SIG-M5 (cell line): ENCODE data around the gene CXCL11.
A peak's percentile ranks its signal among the peaks of the same experiment; 100 is the strongest.
"Not testable (repeated sequence)": the region's sequence is repeated elsewhere in the genome, so short reads cannot be mapped to it uniquely, and the experiment has no call there.

Experiments used
- DNase-seq: peaks from one replicate; lab custom pipeline; 2025; lab: John Stamatoyannopoulos, UW

Gene CXCL11

DNA sequence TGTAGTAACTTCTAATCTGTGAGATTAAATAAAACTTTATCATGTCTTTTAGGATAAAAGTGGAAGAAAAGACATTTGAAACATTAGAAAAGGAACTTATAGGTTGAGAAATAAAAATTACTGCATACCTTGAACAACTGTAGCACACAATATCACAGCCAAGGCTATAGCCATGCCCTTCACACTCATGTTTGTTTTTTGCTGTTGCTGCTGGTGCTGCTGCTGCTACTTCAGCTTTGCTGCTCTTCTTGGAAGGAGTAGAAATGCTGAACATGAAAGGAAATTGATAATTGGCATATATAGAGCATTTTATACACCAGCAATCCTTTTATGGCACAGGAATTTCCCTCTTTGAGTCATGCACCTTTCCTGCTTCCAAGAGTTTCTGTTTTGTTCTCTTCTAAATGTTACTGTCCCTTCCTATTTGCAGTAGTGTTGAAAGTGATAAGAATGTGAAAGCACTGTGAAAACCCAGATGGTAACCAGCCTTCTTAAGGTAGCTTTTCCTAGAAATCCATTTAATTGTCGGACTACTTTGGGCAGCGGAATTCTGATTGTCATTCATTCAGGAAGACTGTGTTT, at the start of gene CXCL11:
CXCL11 (minus strand) TSS at position 272 of the 582 bp plus-strand sequence; CDS start at position 189, 83 bp downstream.
- DNase-seq, result no peak

DNA sequence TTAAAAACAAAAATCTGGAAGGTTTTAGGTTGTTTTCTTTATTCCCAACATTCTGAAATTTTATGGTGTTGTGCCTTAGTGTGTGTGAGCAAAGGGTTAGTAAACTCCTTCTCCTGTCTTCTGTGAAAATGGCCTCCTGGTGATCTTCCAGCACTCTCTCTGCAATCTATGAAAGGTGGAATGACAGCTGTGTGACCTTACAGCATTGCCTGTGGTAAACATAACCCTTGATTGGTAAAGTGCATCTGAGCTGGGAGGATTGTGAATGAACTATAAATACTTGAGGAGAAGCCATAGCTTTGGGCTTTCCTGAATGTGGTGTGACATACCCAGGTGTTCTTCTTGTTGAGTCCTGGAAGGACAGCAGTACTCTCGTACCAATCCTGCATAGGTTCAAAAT, 48.7 kb upstream of the CXCL11 start:
- no peak for DNase-seq

GRCh38 chr4:76083386-76083988, 47.6 kb upstream of the CXCL11 start:
- DNase-seq, result no peak

- DNase-seq, result no peak
These were observed 42.3 kb upstream of the CXCL11 start for GRCh38 chr4:76078033-76078613.

DNA sequence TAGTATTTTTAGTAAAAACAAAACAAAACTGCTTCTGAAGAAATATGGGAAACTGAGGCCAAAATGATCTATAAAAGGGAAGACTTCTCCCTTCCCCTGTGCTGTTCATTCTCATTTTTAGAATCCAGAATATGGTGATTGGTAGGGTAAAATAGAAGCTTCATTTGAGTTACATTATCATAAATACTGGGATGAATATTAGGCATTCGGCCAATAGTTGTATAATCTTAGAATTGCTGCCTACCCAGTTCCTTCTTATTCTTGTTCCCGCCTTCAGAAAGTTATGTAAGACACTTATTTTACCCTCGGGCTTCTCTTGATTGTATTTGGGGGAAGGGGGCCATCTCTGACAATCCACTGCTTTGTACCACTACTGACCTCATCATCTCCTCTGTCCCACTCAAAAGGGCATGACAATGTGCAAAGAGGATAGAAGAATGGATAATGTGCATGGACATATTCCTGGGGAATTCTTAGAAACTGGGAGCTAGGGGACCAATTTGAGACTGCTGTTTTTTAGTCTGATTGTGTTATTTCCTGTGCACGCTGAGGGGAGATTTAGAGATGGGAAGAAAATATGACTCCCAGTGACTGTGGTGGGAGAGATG, 39.2 kb upstream of the CXCL11 start:
- DNase-seq, result no peak

DNA sequence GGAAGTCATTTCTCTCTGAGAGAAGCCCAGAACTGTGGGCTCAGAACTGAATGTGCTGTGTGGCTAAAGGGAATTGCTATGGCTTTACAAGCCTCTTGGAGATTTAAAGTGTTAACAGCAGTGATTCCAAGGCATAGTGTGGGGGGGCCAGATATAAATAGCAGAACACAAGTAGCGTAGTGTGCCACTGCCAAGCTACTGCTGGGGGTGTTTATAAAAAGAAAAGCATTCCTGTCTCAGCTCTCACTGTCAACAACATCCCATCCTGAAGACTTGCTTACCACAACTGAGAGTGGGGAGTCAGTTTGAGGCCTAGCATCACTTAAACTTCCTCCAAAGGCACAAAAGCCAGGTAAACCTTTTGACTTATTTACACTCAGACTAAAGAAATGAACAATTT, 38.6 kb upstream of the CXCL11 start, which contains the start of gene ART3:
ART3 (plus strand) TSS at position 242 of the 400 bp plus-strand sequence. CDS start 1,181 bp downstream, outside the sequence.
- DNase-seq, result no peak

DNA sequence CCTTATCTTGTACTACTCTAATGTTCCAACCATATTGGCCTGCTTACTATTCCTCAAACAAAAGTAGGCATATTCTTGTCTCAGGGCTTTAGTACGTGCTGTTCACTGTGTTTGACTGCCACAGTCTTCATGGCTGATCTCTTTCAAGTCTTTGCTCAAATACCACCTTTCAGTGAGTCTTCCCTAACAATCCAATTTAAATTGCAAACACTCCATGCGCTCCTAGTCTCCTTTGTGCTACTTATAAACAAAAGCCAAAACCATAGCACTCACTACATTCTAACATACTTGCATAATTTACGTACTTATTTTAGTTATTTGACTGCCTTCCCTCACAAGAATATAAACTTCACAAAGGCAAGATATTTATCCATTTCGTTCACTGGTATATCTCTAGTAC, 36.9 kb upstream of the CXCL11 start:
- DNase-seq, result no peak

DNA sequence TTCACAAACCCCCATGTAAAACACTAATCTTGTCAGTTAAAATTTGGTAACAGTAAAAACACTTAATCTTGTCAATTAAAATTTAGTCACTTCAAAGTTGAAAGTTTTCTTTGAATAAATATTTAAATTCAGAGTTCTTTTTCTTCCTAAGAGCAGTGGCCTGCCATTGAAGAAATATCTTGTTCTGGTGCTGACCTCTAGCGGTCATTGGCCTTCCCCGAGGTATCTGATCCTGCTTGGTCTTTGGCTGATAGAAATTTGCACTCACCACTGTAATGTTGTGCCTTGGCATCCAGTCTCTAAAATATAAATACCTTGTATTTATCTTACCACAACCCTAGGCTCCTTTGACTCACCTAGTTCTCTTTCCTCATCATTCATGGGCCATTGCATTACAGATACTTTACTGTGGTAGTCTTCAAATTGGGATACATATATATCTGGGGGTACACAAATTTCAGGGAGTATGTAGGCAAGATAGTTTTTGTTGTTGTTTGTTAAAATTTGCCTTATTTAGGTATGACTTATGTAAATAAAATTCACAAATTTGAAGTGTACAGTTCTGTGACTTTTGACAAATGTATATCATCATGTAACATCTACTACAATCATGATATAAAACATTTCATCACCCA, 31.9 kb upstream of the CXCL11 start:
- no peak for DNase-seq

DNA sequence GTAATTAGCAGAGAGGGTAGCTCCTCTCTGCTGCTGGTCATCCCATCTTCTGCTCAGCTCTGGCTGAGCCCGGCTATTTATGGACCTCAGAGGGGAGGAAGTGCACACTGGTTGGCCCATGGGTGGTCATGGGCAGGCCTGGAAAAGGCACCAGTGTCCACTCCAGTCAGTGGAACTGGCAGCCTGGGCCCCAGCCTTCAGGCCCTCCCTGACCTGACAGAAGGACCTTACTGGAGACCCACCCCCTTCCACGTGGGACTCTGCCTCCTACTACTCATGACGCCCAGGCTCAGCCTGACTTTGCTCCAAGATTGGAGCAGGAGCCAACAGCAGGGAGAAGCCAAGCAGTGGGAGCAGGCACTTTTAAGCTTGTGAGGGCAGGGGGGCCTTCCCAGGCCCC, 30.7 kb upstream of the CXCL11 start:
- DNase-seq, result no peak

- peak; percentile 16 for DNase-seq
These were observed 26.1 kb upstream of the CXCL11 start for GRCh38 chr4:76061982-76062381.

DNA sequence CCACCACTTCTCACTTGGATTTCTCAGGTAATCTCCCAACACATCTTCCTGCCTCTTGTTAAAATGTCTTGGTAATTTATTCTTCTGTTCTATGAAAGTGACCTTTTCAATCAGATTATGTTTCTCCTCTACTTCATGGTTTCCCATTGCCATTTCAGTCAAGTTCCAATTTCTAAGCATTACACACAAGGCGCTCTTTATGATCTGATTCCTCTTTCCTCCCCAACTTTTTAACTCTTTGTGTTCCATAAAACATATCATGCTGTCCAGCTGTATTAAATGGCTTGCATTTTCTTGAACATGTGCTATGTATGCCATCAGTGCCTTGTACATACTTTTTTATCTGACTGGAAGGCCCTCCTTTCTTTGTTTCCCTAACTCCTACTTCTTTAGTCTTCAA, 25.6 kb upstream of the CXCL11 start:
- DNase-seq, result no peak

DNA sequence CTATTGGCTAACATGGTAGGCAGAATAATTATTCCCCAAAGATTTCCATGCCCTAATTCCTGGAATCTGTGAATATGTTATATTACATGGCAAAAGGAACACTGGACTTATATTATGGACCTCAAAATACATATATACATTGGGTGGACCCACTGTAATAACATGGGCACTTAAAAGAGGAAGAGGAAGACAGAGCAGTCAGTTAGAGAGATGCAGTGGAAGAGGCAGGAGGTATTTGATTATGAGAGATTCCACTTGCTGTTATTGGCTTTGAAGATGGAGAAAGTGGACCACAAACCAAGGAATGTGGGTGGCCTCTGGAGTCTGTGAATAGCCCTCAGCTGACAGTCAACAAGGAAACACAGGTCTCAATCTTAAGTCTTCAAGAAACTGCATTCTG, 24.6 kb upstream of the CXCL11 start:
- no peak for DNase-seq

- DNase-seq, result peak; percentile 74
These were observed 23.9 kb upstream of the CXCL11 start for GRCh38 chr4:76059750-76060149.

- DNase-seq, result no peak
These were observed 23.1 kb upstream of the CXCL11 start for GRCh38 chr4:76058888-76059426.

- no peak for DNase-seq
These were observed 22.4 kb upstream of the CXCL11 start for GRCh38 chr4:76058302-76058701.

- DNase-seq, result no peak
These were observed 19.6 kb upstream of the CXCL11 start for GRCh38 chr4:76055421-76055820.

GRCh38 chr4:76055016-76055415, 19.1 kb upstream of the CXCL11 start:
- peak; percentile 17 for DNase-seq

- no peak for DNase-seq
These were observed 17.9 kb upstream of the CXCL11 start for GRCh38 chr4:76053730-76054129.

- not testable (repeated sequence) for DNase-seq
These were observed 14.7 kb upstream of the CXCL11 start for GRCh38 chr4:76050560-76051050.

- DNase-seq, result not testable (repeated sequence)
These were observed 14.1 kb upstream of the CXCL11 start for GRCh38 chr4:76049860-76050416.

DNA sequence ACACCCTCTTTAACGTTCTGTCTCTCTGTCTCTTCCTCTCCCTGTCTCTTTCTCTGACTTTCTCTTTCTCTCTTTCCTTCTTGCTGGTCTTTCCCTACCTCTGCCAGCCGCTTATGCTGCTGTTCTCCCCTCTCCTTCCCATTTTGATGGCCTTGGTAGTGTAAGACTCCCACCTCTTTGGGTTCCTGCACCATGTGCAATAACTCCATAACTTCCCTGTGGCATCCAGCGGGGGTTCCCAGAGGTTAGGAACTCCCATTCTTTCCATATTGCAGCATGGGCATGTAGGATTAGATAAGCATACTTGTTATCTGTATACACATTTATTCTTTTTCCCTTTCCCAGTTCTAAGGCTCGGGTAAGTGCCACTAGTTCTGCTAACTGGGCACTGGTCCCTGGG, 8.8 kb upstream of the CXCL11 start:
- not testable (repeated sequence) for DNase-seq

DNA sequence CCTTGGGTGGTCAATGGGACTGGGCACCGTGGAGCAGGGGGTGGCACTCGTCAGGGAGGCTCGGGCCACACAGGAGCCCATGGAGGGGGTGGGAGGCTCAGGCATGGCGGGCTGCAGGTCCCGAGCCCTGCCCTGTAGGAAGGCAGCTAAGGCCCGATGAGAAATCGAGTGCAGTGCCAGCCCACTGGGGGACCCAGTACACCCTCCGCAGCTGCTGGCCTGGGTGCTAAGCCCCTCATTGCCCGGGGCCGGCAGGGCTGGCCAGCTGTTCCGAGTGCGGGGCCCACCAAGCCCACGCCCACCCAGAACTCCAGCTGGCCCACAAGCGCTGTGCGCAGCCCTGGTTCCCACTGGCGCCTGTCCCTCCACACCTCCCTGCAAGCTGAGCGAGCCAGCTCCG, 7.4 kb upstream of the CXCL11 start:
- not testable (repeated sequence) for DNase-seq
